Measurements from ENCODE around the gene ABCB11.

ABCB11 gene

DNA sequence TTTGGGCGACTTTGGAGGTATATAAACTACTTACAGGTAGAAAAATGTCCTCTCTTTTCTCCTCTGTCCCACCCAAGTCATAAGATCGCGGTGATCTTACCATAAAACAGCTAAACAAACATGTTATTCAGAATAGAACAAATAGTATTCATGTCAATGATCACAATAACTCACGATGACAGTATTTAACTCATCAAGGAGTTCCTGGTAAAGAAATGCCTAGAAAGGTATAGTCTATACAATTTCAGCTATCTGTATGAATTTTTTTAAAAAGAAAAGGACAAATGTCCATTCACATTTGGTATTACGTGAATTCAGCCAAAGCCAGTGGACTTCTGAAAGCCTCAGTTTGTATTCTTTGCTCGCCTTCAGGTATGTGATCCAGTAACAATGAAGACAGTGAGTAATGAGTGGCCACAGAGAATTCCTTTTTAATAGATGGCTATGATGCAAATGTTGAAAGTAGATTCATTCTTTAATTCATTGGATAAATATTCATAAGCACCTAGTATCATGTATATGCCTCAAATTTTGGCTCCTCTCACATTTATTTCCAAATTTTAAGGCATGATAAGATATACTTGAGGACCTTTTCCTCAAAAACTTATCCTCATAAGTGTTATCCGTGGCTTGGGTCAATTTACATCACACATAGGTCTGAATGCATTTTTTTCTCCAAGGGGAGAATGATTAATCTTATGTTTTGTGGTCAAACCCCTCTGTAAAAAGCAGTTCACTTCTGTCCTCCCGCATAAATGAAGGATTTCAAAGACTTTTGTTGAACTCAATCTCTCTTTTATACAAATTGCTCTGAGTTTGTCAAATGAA is 20.3 kb downstream of the ABCB11 start:
- FAIRE-seq = no peak
- no peak for TF ChIP-seq POLR2AphosphoS5 (IDR thresholded peaks at IDR 0.05; ENCODE audit: low read depth, low read length)
- no peak for TF ChIP-seq PAX5 (IDR thresholded peaks at IDR 0.05; ENCODE audit: insufficient read depth, low read length, severe bottlenecking)
- TF ChIP-seq POLR2A (IDR thresholded peaks at IDR 0.05; ENCODE audit: low read depth, low read length) = no peak
- TF ChIP-seq TAF1 (IDR thresholded peaks at IDR 0.05; ENCODE audit: low read depth, low read length) = no peak
- no peak for TF ChIP-seq POU2F2 (IDR thresholded peaks at IDR 0.05; ENCODE audit: low read depth, low read length)
- no peak for TF ChIP-seq SPI1 (IDR thresholded peaks at IDR 0.05; ENCODE audit: low read depth, low read length)
- DNase-seq (ENCODE audit: insufficient read length, low spot score) = no peak

DNA sequence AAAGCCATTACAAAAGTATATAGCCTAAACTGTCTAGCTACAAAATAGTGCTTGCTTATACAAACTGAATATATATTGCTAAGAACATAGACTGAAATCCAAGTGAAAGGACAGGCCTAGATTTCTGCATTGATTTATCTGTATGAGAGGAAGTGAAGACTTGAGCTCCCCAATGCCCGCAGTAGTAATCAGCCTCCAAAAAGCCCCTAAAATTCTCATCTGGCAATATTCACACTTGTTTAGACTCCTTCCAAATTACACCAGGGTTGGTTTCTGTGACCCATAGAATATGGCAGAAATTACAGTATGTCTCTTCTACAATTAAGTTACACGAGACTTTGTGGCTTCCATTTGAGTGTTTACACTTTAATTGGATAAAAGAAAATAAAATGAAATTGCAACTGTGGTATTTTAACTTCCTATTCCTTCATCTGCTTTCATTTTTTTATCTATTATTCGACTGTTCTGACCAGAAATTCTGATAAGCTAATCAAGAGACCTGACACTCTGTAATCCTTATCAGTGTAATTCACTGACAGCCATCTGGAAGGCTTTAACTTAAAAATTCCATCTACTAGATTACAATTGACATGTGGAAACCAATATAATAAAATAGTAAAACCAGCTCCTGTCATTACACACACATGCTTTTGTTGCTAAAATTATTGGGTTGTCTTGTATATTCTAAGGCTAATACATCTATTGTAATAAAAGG is 21.1 kb downstream of the ABCB11 start:
- DNase-seq (ENCODE audit: insufficient read length, low spot score) (no peak), FAIRE-seq (no peak)
- TF ChIP-seq POLR2A (IDR thresholded peaks at IDR 0.05; ENCODE audit: low read depth, low read length) (no peak), SPI1 (IDR thresholded peaks at IDR 0.05; ENCODE audit: low read depth, low read length) (peak; percentile 25; the same call in 1 of the 2 replicates), TAF1 (IDR thresholded peaks at IDR 0.05; ENCODE audit: low read depth, low read length) (no peak)

DNA sequence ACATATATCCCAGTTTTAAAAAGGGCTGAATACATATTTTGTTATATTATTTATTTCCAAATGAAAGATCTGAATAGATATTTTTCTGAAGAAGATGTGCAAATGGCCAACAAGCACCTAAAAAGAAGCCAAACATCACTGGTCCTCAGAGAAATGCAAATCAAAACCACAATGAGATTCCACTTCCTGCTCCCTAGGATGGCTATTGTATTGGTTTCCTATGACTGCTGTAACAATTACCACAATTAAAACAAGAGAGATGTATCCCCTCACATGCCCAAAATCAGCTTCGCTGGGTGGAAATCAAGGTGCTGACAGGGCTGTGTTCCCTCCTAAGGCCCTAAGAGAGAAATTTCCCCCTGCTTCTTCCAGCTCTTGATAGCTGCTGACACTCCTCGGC is 23.2 kb downstream of the ABCB11 start:
- FAIRE-seq = no peak
- DNase-seq (ENCODE audit: insufficient read length, low spot score) = no peak
- TF ChIP-seq POLR2A (IDR thresholded peaks at IDR 0.05; ENCODE audit: low read depth, low read length) = no peak
- TF ChIP-seq POU2F2 (IDR thresholded peaks at IDR 0.05; ENCODE audit: low read depth, low read length) = no peak
- TF ChIP-seq POLR2AphosphoS5 (IDR thresholded peaks at IDR 0.05; ENCODE audit: low read depth, low read length) = no peak
- no peak for TF ChIP-seq TAF1 (IDR thresholded peaks at IDR 0.05; ENCODE audit: low read depth, low read length)
- no peak for TF ChIP-seq PAX5 (IDR thresholded peaks at IDR 0.05; ENCODE audit: insufficient read depth, low read length, severe bottlenecking)
- no peak for TF ChIP-seq SPI1 (IDR thresholded peaks at IDR 0.05; ENCODE audit: low read depth, low read length)

DNA sequence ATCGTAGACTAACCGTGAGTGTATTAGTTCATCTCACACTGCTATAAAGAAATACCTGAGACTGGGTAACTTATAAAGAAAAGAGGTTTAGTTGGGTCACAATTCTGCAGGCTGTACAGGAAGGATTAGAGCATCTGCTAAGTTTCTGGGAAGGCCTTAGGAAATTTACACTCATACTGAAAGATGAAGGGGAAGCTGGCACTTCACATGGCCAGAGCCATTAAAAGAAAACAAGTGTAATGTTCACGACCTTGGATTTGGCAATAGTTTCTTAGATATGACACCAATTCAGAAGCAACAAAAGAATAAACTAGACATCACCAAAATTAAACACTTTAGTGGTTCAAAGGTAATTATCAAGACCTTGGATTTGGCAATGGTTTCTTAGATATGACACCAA is 23.8 kb downstream of the ABCB11 start:
- DNase-seq (ENCODE audit: insufficient read length, low spot score) = no peak
- no peak for FAIRE-seq
- TF ChIP-seq POLR2AphosphoS5 (IDR thresholded peaks at IDR 0.05; ENCODE audit: low read depth, low read length) (no peak), TAF1 (IDR thresholded peaks at IDR 0.05; ENCODE audit: low read depth, low read length) (no peak)

DNA sequence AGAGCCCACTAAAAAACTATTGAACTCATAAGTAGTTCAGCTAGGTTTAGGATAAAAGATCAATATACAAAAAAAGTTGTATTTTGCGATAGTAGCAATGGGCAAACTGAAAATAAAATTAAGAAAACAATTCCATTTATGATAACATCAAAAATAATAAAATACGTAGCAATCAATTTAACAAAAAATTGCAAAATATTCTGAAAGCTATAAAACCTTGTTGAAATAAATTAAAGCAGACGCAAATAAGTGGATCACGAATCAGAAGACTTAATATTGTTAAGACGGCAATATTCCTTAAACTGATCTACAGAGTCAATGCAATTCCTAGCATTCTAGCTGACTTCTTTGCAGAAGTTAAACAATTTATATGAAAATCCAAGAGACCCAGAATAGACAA is 24.5 kb downstream of the ABCB11 start:
- DNase-seq (ENCODE audit: insufficient read length, low spot score) (no peak), FAIRE-seq (no peak)
- TF ChIP-seq POU2F2 (IDR thresholded peaks at IDR 0.05; ENCODE audit: low read depth, low read length) (no peak), POLR2A (IDR thresholded peaks at IDR 0.05; ENCODE audit: low read depth, low read length) (no peak), PAX5 (IDR thresholded peaks at IDR 0.05; ENCODE audit: insufficient read depth, low read length, severe bottlenecking) (no peak), POLR2AphosphoS5 (IDR thresholded peaks at IDR 0.05; ENCODE audit: low read depth, low read length) (no peak), SPI1 (IDR thresholded peaks at IDR 0.05; ENCODE audit: low read depth, low read length) (no peak), TAF1 (IDR thresholded peaks at IDR 0.05; ENCODE audit: low read depth, low read length) (no peak)

DNA sequence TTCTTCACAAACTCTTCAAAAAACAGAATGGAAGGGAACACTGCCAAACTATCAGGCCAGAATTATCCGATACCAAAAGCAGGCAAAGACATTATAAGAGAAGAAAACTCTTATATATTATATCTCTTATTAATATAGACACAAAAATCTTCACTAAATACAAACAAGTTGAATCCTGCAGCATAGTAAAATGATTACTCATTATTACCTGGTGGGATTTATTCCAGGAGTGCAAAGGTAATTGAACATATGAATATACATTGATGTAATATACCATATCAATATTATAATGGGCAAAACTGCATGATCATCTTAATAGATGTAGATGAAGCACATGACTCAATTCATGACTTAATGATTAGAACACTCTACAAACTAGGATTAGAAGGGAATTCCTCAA is 25.1 kb downstream of the ABCB11 start:
- no peak for FAIRE-seq
- no peak for TF ChIP-seq SPI1 (IDR thresholded peaks at IDR 0.05; ENCODE audit: low read depth, low read length)
- TF ChIP-seq POLR2AphosphoS5 (IDR thresholded peaks at IDR 0.05; ENCODE audit: low read depth, low read length) = no peak
- no peak for TF ChIP-seq TAF1 (IDR thresholded peaks at IDR 0.05; ENCODE audit: low read depth, low read length)
- TF ChIP-seq POU2F2 (IDR thresholded peaks at IDR 0.05; ENCODE audit: low read depth, low read length) = no peak
- no peak for TF ChIP-seq POLR2A (IDR thresholded peaks at IDR 0.05; ENCODE audit: low read depth, low read length)
- no peak for TF ChIP-seq PAX5 (IDR thresholded peaks at IDR 0.05; ENCODE audit: insufficient read depth, low read length, severe bottlenecking)
- no peak for DNase-seq (ENCODE audit: insufficient read length, low spot score)

DNA sequence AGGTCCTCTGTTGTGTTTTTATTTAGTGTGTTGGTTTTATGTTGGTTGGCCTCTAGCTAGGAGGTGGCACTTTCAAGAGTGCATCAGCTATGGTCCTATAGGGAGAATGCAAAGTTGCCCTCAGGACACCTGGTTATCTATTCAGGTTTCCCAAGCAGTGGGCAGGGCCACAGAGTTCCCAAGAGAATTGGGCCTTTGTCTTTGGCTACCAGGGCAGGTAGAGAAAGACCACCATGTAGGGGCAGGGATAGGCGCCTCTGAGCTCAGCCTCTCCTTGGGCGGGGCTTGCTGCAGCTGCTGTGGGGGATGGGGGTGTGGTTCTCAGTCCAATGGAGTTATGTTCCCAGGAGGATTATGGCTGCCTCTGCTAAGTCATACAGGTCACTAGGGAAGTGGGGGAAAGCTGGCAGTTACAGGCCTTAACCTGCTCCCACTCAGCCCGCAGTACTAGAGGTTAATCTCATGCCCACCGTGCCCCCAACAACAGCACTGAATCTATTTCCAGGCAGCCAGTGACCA is 26.0 kb downstream of the ABCB11 start:
- FAIRE-seq (no peak), DNase-seq (ENCODE audit: insufficient read length, low spot score) (no peak)
- TF ChIP-seq POLR2A (IDR thresholded peaks at IDR 0.05; ENCODE audit: low read depth, low read length) (no peak), POLR2AphosphoS5 (IDR thresholded peaks at IDR 0.05; ENCODE audit: low read depth, low read length) (no peak), SPI1 (IDR thresholded peaks at IDR 0.05; ENCODE audit: low read depth, low read length) (no peak), POU2F2 (IDR thresholded peaks at IDR 0.05; ENCODE audit: low read depth, low read length) (no peak), PAX5 (IDR thresholded peaks at IDR 0.05; ENCODE audit: insufficient read depth, low read length, severe bottlenecking) (no peak), TAF1 (IDR thresholded peaks at IDR 0.05; ENCODE audit: low read depth, low read length) (no peak)

DNA sequence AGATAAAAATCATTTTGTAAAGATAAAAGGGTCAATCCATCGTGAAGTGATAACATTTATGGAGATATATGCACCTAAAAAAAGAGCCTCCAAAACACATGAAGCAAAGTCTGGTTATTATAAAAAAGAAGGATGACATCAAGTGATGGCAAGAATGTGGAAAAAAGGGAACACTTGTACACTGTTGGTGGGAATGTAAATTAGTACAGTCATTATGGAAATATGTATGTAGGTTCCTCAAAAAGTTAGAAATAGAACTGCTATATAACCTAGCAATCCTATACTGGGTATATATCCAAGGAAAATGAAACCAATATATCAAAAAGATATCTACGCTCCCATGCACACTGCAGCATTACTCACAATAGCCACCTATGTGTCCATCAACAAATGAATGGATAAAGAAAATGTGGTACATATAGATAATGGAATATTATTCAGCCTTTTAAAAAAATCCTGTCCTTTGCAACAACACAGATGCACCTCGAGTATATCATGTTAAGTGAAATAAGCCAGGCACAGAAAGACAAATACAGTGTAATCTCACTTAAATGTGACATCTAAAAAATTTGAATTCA is 28.9 kb downstream of the ABCB11 start:
- FAIRE-seq (no peak), DNase-seq (ENCODE audit: insufficient read length, low spot score) (no peak)
- no peak for TF ChIP-seq SPI1 (IDR thresholded peaks at IDR 0.05; ENCODE audit: low read depth, low read length)
- no peak for TF ChIP-seq POLR2A (IDR thresholded peaks at IDR 0.05; ENCODE audit: low read depth, low read length)
- TF ChIP-seq PAX5 (IDR thresholded peaks at IDR 0.05; ENCODE audit: insufficient read depth, low read length, severe bottlenecking) = no peak
- TF ChIP-seq POLR2AphosphoS5 (IDR thresholded peaks at IDR 0.05; ENCODE audit: low read depth, low read length) = no peak
- TF ChIP-seq POU2F2 (IDR thresholded peaks at IDR 0.05; ENCODE audit: low read depth, low read length) = no peak
- no peak for TF ChIP-seq TAF1 (IDR thresholded peaks at IDR 0.05; ENCODE audit: low read depth, low read length)

DNA sequence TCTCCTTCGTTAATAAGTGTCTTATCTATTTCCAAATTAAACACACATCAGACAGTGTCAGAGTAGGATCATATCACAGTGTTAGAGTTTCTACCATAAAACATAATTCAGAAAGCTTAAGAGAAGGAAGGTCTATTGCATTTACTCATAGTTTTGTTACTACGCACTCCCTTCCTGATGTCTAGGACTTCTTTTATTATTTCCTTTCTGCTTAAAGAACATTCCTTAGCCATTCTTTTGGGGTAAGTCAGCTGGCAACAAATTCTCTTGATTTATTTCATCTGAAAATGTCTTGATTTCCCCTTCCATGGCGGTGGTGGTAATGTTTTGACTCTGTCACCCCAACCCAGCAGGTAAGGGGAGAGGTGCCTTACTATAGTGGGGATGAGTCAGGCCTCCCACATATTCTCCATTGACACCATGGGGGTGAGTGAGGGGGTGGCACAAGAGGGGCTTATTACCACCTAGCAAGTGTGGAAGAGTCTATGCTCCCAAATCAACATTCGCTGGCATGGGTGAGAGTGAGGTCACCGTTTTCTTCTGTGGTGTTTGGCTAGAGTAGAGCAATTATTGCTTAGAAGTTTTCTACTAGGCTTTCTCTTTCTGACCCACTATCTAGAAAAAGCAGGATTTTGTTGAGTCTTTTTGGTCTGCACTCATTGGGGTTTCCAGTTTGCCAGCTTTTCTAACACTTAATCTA is 29.9 kb downstream of the ABCB11 start:
- no peak for TF ChIP-seq POU2F2 (IDR thresholded peaks at IDR 0.05; ENCODE audit: low read depth, low read length)
- TF ChIP-seq SPI1 (IDR thresholded peaks at IDR 0.05; ENCODE audit: low read depth, low read length) = no peak
- no peak for TF ChIP-seq POLR2AphosphoS5 (IDR thresholded peaks at IDR 0.05; ENCODE audit: low read depth, low read length)
- no peak for TF ChIP-seq POLR2A (IDR thresholded peaks at IDR 0.05; ENCODE audit: low read depth, low read length)
- no peak for TF ChIP-seq PAX5 (IDR thresholded peaks at IDR 0.05; ENCODE audit: insufficient read depth, low read length, severe bottlenecking)
- no peak for TF ChIP-seq TAF1 (IDR thresholded peaks at IDR 0.05; ENCODE audit: low read depth, low read length)
- DNase-seq (ENCODE audit: insufficient read length, low spot score) (no peak), FAIRE-seq (no peak)

All from GM12891 (cell line).